GM21423 (cell line): ENCODE results near the gene WDPCP.
"Not testable (repeated sequence)": the region's sequence is repeated elsewhere in the genome, so short reads cannot be mapped to it uniquely, and the experiment has no call there.

ENCODE experiments used
- ATAC-seq: cut with Tn5 transposase; IDR thresholded peaks from one replicate; pipeline ENCODE4 v1.9.1; 2021; ENCODE audit warnings: mild to moderate bottlenecking, moderate library complexity; ENCODE audit not compliant: unreplicated experiment

The WDPCP gene

GRCh38 chr2:63124850-63125249 is 463.4 kb downstream of the WDPCP start:
- peak; percentile 77 for ATAC-seq

GRCh38 chr2:63124218-63124617 is 464.1 kb downstream of the WDPCP start:
- ATAC-seq, result peak; percentile 66

- ATAC-seq, result no peak
These were observed 465.4 kb downstream of the WDPCP start for GRCh38 chr2:63122921-63123320.

GRCh38 chr2:63121055-63121834 is 467.0 kb downstream of the WDPCP start:
- ATAC-seq, result no peak

GRCh38 chr2:63118821-63119220 is 469.5 kb downstream of the WDPCP start:
- ATAC-seq, result no peak

GRCh38 chr2:63104482-63104881 is 483.8 kb downstream of the WDPCP start:
- ATAC-seq, result no peak

- no peak for ATAC-seq
These were observed 486.3 kb downstream of the WDPCP start for GRCh38 chr2:63101954-63102353.

GRCh38 chr2:63099032-63099431 is 489.2 kb downstream of the WDPCP start:
- ATAC-seq, result no peak

- no peak for ATAC-seq
These were observed 491.8 kb downstream of the WDPCP start for GRCh38 chr2:63096491-63096890.

GRCh38 chr2:63093502-63093901 is 494.8 kb downstream of the WDPCP start:
- no peak for ATAC-seq

- ATAC-seq, result no peak
These were observed 495.4 kb downstream of the WDPCP start for GRCh38 chr2:63092857-63093256.

GRCh38 chr2:63092401-63092800 is 495.9 kb downstream of the WDPCP start:
- no peak for ATAC-seq

- ATAC-seq, result no peak
These were observed 501.6 kb downstream of the WDPCP start for GRCh38 chr2:63086687-63087086.

- ATAC-seq, result no peak
These were observed 506.9 kb downstream of the WDPCP start for GRCh38 chr2:63081404-63081803.

GRCh38 chr2:63078852-63079606 is 509.2 kb downstream of the WDPCP start:
- no peak for ATAC-seq

- ATAC-seq, result not testable (repeated sequence)
These were observed 513.9 kb downstream of the WDPCP start for GRCh38 chr2:63074399-63074798.

- ATAC-seq, result no peak
These were observed 514.3 kb downstream of the WDPCP start for GRCh38 chr2:63073994-63074393.

- ATAC-seq, result no peak
These were observed 516.6 kb downstream of the WDPCP start for GRCh38 chr2:63071664-63072063.
